Type B pancreatic cell (in vitro differentiated cells): ENCODE results near the gene DIAPH3. TPM values are rescaled to one million over a fixed set of nuclear protein-coding genes. Genes with fewer than 3 reads are reported as not detected.

Experiments used
- DNase-seq: peaks from one replicate; pipeline ENCODE4 v3.0.0; 2021; ENCODE audit warnings: mixed read lengths; ENCODE audit not compliant: unreplicated experiment; ENCODE audit errors: extremely low spot score
- H3K27ac Mint-ChIP-seq: 2 replicates; pipeline ENCODE4 v1.8.0; 2021; ENCODE audit warnings: mild to moderate bottlenecking, mixed read lengths
- H3K27me3 Mint-ChIP-seq: 2 replicates; pipeline ENCODE4 v1.8.0; 2021; ENCODE audit warnings: mixed read lengths
- H3K36me3 Mint-ChIP-seq: 2 replicates; pipeline ENCODE4 v1.8.0; 2021; ENCODE audit warnings: mixed read lengths
- H3K4me1 Mint-ChIP-seq: one replicate; pipeline ENCODE4 v1.8.0; 2021; ENCODE audit warnings: mixed read lengths; ENCODE audit not compliant: unreplicated experiment
- H3K4me3 Mint-ChIP-seq: 2 replicates; pipeline ENCODE4 v1.8.0; 2021; ENCODE audit warnings: mild to moderate bottlenecking, mixed read lengths
- H3K9me3 Mint-ChIP-seq: 2 replicates; pipeline ENCODE4 v1.8.0; 2021; ENCODE audit warnings: mixed read lengths
- total RNA-seq: library from RNA; stranded (reverse); gene quantifications from 2 replicates; pipeline ENCODE4 v1.2.1, GENCODE V29; 2021; ENCODE audit warnings: low replicate concordance
- TF ChIP-seq, protein P1 (sequence below): fragments of 200-600 bp; sonication (generic); conservative IDR thresholded peaks from 2 replicates; pipeline ENCODE4 v1.5.0; 2021; ENCODE audit warnings: antibody characterized with exemption, mild to moderate bottlenecking

DIAPH3 gene
- total RNA-seq, 1 donor from 2014 or later, result 16.9 TPM

DNA sequence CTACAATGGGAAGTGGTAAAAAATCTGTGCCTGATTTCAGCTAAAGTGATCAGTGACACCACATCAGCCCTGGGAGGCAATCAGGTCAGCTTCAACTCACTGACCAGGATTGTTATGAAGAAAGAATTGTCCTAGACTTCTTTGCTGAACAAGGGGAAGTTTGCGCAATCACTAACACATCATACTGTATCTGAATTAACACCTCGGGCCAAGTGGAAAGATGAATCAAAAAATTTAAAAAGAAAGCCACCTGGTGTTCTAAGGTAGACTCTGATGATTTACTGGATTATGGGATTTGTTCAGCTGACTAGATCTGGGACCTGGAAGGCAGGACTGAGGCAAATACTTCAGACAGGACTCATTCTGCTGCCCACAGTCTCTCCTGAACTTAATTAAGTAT, 161.8 kb downstream of the DIAPH3 start:
- H3K27me3 Mint-ChIP-seq, result no peaks in the 10 kb centered on the region
- H3K9me3 Mint-ChIP-seq, result no peaks in the 10 kb centered on the region
- no peak overlapping the region for H3K27ac Mint-ChIP-seq
- H3K4me1 Mint-ChIP-seq, result no peaks in the 10 kb centered on the region
- H3K4me3 Mint-ChIP-seq, result no peak overlapping the region
- no peak for DNase-seq
- TF ChIP-seq, protein P1, sequence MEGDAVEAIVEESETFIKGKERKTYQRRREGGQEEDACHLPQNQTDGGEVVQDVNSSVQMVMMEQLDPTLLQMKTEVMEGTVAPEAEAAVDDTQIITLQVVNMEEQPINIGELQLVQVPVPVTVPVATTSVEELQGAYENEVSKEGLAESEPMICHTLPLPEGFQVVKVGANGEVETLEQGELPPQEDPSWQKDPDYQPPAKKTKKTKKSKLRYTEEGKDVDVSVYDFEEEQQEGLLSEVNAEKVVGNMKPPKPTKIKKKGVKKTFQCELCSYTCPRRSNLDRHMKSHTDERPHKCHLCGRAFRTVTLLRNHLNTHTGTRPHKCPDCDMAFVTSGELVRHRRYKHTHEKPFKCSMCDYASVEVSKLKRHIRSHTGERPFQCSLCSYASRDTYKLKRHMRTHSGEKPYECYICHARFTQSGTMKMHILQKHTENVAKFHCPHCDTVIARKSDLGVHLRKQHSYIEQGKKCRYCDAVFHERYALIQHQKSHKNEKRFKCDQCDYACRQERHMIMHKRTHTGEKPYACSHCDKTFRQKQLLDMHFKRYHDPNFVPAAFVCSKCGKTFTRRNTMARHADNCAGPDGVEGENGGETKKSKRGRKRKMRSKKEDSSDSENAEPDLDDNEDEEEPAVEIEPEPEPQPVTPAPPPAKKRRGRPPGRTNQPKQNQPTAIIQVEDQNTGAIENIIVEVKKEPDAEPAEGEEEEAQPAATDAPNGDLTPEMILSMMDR, result no peak
- H3K36me3 Mint-ChIP-seq, result peaks cover 7% of the 10 kb centered on the region

DNA sequence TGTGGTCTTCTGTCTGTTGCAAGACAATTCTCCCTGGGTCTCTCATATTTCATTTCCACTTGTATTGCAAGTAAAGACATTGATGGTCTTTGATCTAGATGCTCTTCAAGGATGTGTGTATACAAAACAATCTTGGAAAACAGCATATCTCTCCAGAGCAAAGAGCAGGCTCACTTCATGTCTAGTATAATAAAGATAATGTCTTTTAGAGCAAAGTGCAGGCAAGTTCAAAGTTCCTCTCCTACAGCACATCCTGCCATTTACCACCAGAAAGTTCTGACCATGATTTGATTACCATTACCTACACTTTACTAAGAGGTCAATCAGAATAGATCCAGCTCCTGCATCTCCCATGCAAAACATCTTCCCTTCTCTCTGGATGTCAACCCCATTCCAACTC, 162.8 kb downstream of the DIAPH3 start:
- Mint-ChIP-seq H3K27me3 (no peaks in the 10 kb centered on the region), H3K9me3 (no peaks in the 10 kb centered on the region), H3K36me3 (peaks cover 7% of the 10 kb centered on the region), H3K27ac (no peak overlapping the region), H3K4me3 (no peak overlapping the region), H3K4me1 (no peaks in the 10 kb centered on the region)
- no peak for DNase-seq
- TF ChIP-seq, protein P1, result no peak

DNA sequence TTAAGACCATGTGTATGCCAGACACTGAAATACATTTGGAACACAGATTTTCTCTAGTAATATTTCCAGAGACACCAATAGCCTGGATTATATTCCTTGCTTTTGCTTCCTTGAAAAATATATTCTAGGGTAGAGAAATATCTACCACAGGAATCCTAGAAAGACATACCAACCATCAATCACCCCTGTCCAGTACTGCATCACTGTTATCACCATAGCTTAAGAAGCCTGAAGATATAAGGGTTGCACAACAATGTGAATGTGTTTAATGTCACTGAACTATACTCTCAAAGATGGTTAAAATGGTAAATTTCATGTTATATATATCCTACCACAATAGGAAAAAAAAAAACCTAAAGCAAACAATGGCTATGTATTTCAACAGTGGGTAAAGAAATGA, 163.6 kb downstream of the DIAPH3 start:
- TF ChIP-seq, protein P1, result no peak
- H3K4me3 Mint-ChIP-seq, result no peak overlapping the region
- DNase-seq, result no peak
- H3K27ac Mint-ChIP-seq, result no peak overlapping the region
- H3K27me3 Mint-ChIP-seq, result no peaks in the 10 kb centered on the region
- no peaks in the 10 kb centered on the region for H3K9me3 Mint-ChIP-seq
- peaks cover 7% of the 10 kb centered on the region for H3K36me3 Mint-ChIP-seq
- H3K4me1 Mint-ChIP-seq, result no peaks in the 10 kb centered on the region

DNA sequence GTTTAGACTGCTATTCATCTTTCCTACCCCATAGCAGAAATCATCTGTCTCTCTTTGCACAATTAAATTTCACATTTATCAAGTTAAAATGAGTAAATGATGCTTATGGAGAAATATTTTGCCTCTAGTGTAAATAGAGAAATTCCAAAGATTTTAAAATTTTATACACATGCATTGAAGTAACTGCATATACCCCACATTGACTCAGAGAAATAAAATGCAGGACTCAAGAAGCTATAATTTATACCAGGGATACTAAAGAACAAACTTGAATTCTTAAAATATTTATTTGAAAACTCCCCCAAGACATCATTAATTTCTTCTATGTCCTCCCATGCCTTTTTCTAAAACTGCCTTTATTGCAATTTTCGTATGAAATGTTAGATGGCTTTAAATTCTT, 165.8 kb downstream of the DIAPH3 start:
- peaks cover 4% of the 10 kb centered on the region for H3K36me3 Mint-ChIP-seq
- H3K27ac Mint-ChIP-seq, result no peak overlapping the region
- H3K9me3 Mint-ChIP-seq, result no peaks in the 10 kb centered on the region
- H3K4me3 Mint-ChIP-seq, result no peak overlapping the region
- H3K27me3 Mint-ChIP-seq, result no peaks in the 10 kb centered on the region
- TF ChIP-seq, protein P1, result no peak
- DNase-seq, result no peak
- no peaks in the 10 kb centered on the region for H3K4me1 Mint-ChIP-seq

DNA sequence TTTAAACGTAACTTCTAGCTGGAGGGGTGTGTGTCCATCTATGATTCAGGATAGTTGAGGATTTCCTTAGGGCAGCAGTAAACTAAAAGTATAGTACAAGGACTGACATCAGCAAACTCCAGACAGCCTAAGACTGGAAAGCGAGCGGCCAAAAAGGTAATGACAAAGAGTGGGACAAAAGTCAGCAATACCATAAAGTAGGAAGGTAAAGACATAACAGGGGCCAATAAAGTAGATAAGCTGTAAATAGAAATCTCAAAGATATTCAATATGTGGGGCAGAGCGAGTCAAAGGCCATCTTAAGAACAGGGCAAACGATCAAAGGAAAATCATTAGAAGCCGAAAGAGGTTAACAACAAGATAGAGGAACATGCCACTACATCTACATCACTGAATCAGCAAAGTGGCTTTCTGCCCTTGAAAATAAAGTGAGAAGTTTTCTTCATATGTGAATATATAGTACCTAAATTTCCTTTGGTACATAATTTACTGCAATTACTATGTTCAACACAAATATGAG, 167.2 kb downstream of the DIAPH3 start:
- Mint-ChIP-seq H3K4me1 (no peaks in the 10 kb centered on the region), H3K4me3 (no peak overlapping the region), H3K27me3 (no peaks in the 10 kb centered on the region), H3K9me3 (no peaks in the 10 kb centered on the region), H3K27ac (no peak overlapping the region), H3K36me3 (peaks cover 4% of the 10 kb centered on the region)
- TF ChIP-seq, protein P1, result no peak
- no peak for DNase-seq

DNA sequence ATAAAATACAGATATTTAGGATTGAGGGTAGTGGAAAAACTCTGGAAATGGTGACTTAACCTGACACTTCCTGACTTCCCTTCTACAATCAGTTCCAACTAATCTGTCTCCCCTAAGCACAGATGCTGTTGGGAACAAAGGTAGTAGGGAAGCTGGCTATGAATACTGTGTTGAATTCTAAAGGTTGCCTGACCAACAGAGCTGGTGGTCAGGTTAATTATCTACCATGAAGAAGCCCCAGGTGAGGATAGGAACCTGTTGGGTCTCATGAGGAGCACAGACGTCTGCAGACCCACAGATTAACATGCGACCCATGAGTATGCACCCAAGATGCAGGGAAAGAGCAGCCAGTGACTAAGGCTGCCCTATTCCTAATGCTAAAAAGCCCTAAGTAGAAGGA, 172.3 kb downstream of the DIAPH3 start:
- H3K4me1 Mint-ChIP-seq, result no peaks in the 10 kb centered on the region
- TF ChIP-seq, protein P1, result no peak
- H3K9me3 Mint-ChIP-seq, result peaks cover 4% of the 10 kb centered on the region
- H3K36me3 Mint-ChIP-seq, result peaks cover 8% of the 10 kb centered on the region
- no peak overlapping the region for H3K4me3 Mint-ChIP-seq
- no peak overlapping the region for H3K27ac Mint-ChIP-seq
- no peak for DNase-seq
- H3K27me3 Mint-ChIP-seq, result no peaks in the 10 kb centered on the region
